HepG2 (cell line): Measurements from ENCODE around the gene SDHAF1. TPM values are rescaled to one million over a fixed set of nuclear protein-coding genes. Genes with fewer than 3 reads are reported as not detected.

Source experiments
- CHD4 ChIP-seq: fragments of 200-600 bp; sonication (generic); IDR thresholded peaks from 2 replicates; pipeline ENCODE4 v1.7.0; 2017; ENCODE audit warnings: mild to moderate bottlenecking, low read length, borderline replicate concordance
- HNF4A ChIP-seq: sonication (generic); formaldehyde crosslinking; IDR thresholded peaks from 2 replicates; pipeline ENCODE4 v1.4.0; 2020; ENCODE audit warnings: missing genetic modification reagents
- JDP2 ChIP-seq: sonication (generic); formaldehyde crosslinking; IDR thresholded peaks from 2 replicates; pipeline ENCODE4 v1.8.1; 2022; ENCODE audit warnings: missing genetic modification reagents, borderline replicate concordance
- KDM6A ChIP-seq: IDR thresholded peaks from 2 replicates; pipeline ENCODE4 v1.6.1; 2016; ENCODE audit warnings: low read depth
- KLF12 ChIP-seq: sonication (generic); formaldehyde crosslinking; IDR thresholded peaks from 2 replicates; pipeline ENCODE4 v1.4.0; 2020; ENCODE audit warnings: missing genetic modification reagents, borderline replicate concordance
- NR3C1 ChIP-seq: sonication (generic); formaldehyde crosslinking; IDR thresholded peaks from 2 replicates; pipeline ENCODE4 v1.4.0; 2020; ENCODE audit warnings: missing genetic modification reagents
- PRMT3 ChIP-seq: sonication (generic); formaldehyde crosslinking; IDR thresholded peaks from 2 replicates; pipeline ENCODE4 v1.8.1; 2022; ENCODE audit warnings: low read depth, mild to moderate bottlenecking, moderate library complexity, missing genetic modification reagents, borderline replicate concordance
- RFXAP ChIP-seq: sonication (generic); formaldehyde crosslinking; IDR thresholded peaks from 2 replicates; pipeline ENCODE4 v1.4.0; 2020; ENCODE audit warnings: missing genetic modification reagents, borderline replicate concordance
- SP2 ChIP-seq: sonication (generic); formaldehyde crosslinking; IDR thresholded peaks from 2 replicates; pipeline ENCODE4 v1.5.1; 2020; ENCODE audit warnings: mild to moderate bottlenecking, missing genetic modification reagents
- SRSF4 ChIP-seq: fragments of 200-400 bp; formaldehyde crosslinking; IDR thresholded peaks from one replicate; pipeline ENCODE4 v1.6.1; 2018; ENCODE audit warnings: mild to moderate bottlenecking, low read depth, low read length, moderate library complexity; ENCODE audit not compliant: poor library complexity, severe bottlenecking
- ZFP36L1 ChIP-seq: sonication (generic); formaldehyde crosslinking; IDR thresholded peaks from 2 replicates; pipeline ENCODE4 v1.8.0; 2022; ENCODE audit warnings: mild to moderate bottlenecking, missing genetic modification reagents, moderate library complexity
- ZNF264 ChIP-seq: sonication (generic); formaldehyde crosslinking; IDR thresholded peaks from 2 replicates; pipeline ENCODE4 v1.4.0; 2020; ENCODE audit warnings: missing genetic modification reagents
- ZNF343 ChIP-seq: sonication (generic); formaldehyde crosslinking; IDR thresholded peaks from 2 replicates; pipeline ENCODE4 v1.4.0; 2020; ENCODE audit warnings: mild to moderate bottlenecking, missing genetic modification reagents
- ZNF543 ChIP-seq: sonication (generic); formaldehyde crosslinking; IDR thresholded peaks from 2 replicates; pipeline ENCODE4 v1.4.0; 2020; ENCODE audit warnings: mild to moderate bottlenecking, missing genetic modification reagents
- ZSCAN31 ChIP-seq: sonication (generic); formaldehyde crosslinking; IDR thresholded peaks from 2 replicates; pipeline ENCODE4 v1.5.0; 2020; ENCODE audit warnings: low read depth, mild to moderate bottlenecking, missing genetic modification reagents
- polyA plus RNA-seq, 8 experiments: library from polyadenylated mRNA; depleted of rRNA in 3 of 8; stranded (reverse) in 7 of 8; unstranded in 1 of 8; fragments of >200 nt; fragmentation: Illumina TruSeq in 4 of 8; extraction: Trizol in 4 of 8; gene quantifications; 2 replicates each; pipeline versions ENCODE4 v1.2.1 to v1.2.3, GENCODE V29; 2011 to 2016; ENCODE audit warnings: low read depth in 4 of 8, missing spikeins in 1 of 8, mixed read lengths in 1 of 8; ENCODE audit not compliant: insufficient read depth in 1 of 8
- total RNA-seq, 5 experiments: library from RNA; depleted of rRNA; stranded (reverse); fragments of >200 nt; fragmentation: Illumina TruSeq; extraction: Trizol; gene quantifications; 2 replicates each; pipeline ENCODE4 v1.2.3, GENCODE V29; 2016; ENCODE audit warnings: low read depth in 1 of 5
- TF ChIP-seq, protein P1 (sequence below): IDR thresholded peaks from 2 replicates; pipeline ENCODE4 v1.6.1; 2016; ENCODE audit warnings: missing biosample characterization, missing genetic modification reagents, low read depth
- TF ChIP-seq, protein P2 (sequence below): sonication (generic); formaldehyde crosslinking; IDR thresholded peaks from 2 replicates; pipeline ENCODE4 v1.4.0; 2020; ENCODE audit warnings: low read depth, missing genetic modification reagents
- TF ChIP-seq, protein P3 (sequence below): sonication (generic); formaldehyde crosslinking; conservative IDR thresholded peaks from 2 replicates; pipeline ENCODE4 v1.8.0; 2022; ENCODE audit warnings: mild to moderate bottlenecking, moderate library complexity, missing genetic modification reagents
- TF ChIP-seq, protein P4 (sequence below): sonication (generic); formaldehyde crosslinking; IDR thresholded peaks from 2 replicates; pipeline ENCODE4 v1.4.0; 2020; ENCODE audit warnings: mild to moderate bottlenecking, missing genetic modification reagents
- TF ChIP-seq, protein P5 (sequence below), 2 experiments: fragments of 450-650 bp in 1 of 2; sonication (generic) in 1 of 2; formaldehyde crosslinking; IDR thresholded peaks; 2 replicates each; pipeline versions ENCODE4 v1.5.0 to v1.8.0; 2020 to 2022; ENCODE audit warnings: mild to moderate bottlenecking in 1 of 2, missing genetic modification reagents in 1 of 2

SDHAF1 gene
- total and polyA plus RNA-seq, 2 of the 13 experiments (the other 11 are each of a cell fraction or from before 2014, with no cell fraction given): 17.8 to 22.8 TPM

DNA sequence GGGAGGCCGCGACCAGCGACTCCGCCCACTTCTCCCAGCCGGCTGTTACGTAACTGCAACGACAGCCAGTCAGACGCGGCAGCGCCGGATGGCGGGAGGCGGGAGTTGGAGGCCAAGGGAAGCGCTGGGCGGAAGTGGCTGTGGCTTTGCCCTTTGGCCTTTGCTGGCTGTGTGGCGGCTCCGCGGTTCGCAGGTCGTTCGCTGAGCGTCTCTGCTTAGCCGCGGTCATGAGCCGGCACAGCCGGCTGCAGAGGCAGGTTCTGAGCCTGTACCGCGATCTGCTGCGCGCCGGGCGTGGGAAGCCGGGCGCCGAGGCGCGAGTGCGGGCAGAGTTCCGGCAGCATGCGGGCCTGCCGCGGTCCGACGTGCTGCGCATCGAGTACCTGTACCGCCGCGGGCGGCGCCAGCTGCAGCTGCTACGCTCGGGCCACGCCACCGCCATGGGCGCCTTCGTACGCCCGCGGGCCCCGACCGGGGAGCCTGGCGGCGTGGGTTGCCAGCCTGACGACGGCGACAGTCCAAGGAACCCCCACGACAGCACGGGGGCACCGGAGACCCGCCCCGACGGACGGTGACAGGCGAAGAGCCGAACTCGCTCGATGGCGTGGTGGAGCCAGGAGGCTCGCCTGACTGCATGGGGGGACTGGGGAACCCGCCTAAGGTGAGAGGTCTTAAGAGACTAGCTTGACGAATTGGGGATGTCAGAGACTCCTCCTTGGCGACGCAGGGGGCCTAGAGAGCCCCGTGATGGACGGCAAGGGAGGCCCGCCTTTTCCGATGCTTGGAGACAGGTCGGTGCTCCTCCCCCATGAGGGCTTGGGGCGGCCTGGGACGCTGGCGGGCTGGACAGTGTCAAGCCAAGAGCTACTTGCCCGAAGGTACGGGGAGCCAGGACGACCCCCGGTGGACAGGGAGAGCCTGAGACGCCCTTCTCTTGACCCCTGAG is at the start of gene SDHAF1 (continued):
- TF ChIP-seq, protein P1, sequence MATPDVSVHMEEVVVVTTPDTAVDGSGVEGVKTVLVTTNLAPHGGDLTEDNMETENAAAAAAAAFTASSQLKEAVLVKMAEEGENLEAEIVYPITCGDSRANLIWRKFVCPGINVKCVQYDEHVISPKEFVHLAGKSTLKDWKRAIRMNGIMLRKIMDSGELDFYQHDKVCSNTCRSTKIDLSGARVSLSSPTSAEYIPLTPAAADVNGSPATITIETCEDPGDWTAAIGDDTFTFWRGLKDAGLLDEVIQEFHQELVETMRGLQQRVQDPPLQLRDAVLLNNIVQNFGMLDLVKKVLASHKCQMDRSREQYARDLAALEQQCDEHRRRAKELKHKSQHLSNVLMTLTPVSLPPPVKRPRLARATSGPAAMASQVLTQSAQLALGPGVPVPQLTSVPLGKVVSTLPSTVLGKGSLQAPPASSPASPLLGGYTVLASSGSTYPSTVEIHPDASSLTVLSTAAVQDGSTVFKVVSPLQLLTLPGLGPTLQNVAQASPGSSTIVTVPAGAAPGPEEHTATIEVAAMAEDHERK (CRISPR knock-in tag): peak; percentile 46; the same call in 1 of the 2 replicates
- no peak for TF ChIP-seq ZNF343 (CRISPR knock-in tag)
- TF ChIP-seq KDM6A (CRISPR knock-in tag): no peak
- TF ChIP-seq ZSCAN31: peak; percentile 88
- TF ChIP-seq CHD4: no peak
- no peak for TF ChIP-seq JDP2 (CRISPR knock-in tag)
- TF ChIP-seq PRMT3 (CRISPR knock-in tag): peak; percentile 90; the same call in 1 of the 2 replicates
- TF ChIP-seq, protein P2, sequence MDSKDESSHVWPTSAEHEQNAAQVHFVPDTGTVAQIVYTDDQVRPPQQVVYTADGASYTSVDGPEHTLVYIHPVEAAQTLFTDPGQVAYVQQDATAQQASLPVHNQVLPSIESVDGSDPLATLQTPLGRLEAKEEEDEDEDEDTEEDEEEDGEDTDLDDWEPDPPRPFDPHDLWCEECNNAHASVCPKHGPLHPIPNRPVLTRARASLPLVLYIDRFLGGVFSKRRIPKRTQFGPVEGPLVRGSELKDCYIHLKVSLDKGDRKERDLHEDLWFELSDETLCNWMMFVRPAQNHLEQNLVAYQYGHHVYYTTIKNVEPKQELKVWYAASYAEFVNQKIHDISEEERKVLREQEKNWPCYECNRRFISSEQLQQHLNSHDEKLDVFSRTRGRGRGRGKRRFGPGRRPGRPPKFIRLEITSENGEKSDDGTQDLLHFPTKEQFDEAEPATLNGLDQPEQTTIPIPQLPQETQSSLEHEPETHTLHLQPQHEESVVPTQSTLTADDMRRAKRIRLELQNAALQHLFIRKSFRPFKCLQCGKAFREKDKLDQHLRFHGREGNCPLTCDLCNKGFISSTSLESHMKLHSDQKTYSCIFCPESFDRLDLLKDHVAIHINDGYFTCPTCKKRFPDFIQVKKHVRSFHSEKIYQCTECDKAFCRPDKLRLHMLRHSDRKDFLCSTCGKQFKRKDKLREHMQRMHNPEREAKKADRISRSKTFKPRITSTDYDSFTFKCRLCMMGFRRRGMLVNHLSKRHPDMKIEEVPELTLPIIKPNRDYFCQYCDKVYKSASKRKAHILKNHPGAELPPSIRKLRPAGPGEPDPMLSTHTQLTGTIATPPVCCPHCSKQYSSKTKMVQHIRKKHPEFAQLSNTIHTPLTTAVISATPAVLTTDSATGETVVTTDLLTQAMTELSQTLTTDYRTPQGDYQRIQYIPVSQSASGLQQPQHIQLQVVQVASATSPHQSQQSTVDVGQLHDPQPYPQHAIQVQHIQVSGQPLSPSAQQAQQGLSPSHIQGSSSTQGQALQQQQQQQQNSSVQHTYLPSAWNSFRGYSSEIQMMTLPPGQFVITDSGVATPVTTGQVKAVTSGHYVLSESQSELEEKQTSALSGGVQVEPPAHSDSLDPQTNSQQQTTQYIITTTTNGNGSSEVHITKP (CRISPR knock-in tag): no peak
- peak; percentile 88 for TF ChIP-seq SP2 (CRISPR knock-in tag)
- TF ChIP-seq, protein P3, sequence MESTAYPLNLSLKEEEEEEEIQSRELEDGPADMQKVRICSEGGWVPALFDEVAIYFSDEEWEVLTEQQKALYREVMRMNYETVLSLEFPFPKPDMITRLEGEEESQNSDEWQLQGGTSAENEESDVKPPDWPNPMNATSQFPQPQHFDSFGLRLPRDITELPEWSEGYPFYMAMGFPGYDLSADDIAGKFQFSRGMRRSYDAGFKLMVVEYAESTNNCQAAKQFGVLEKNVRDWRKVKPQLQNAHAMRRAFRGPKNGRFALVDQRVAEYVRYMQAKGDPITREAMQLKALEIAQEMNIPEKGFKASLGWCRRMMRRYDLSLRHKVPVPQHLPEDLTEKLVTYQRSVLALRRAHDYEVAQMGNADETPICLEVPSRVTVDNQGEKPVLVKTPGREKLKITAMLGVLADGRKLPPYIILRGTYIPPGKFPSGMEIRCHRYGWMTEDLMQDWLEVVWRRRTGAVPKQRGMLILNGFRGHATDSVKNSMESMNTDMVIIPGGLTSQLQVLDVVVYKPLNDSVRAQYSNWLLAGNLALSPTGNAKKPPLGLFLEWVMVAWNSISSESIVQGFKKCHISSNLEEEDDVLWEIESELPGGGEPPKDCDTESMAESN (CRISPR knock-in tag): peak; percentile 71
- no peak for TF ChIP-seq ZNF264
- 0 out of 2 replicates have a peak, but pooled peaks have one; percentile 79 for TF ChIP-seq ZFP36L1 (CRISPR knock-in tag)
- TF ChIP-seq, protein P4, sequence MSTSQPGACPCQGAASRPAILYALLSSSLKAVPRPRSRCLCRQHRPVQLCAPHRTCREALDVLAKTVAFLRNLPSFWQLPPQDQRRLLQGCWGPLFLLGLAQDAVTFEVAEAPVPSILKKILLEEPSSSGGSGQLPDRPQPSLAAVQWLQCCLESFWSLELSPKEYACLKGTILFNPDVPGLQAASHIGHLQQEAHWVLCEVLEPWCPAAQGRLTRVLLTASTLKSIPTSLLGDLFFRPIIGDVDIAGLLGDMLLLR (CRISPR knock-in tag): no peak; the same call in 1 of the 2 replicates
- TF ChIP-seq HNF4A: peak; percentile 75
- no peak for TF ChIP-seq SRSF4
- TF ChIP-seq NR3C1: no peak
- TF ChIP-seq, protein P5, sequence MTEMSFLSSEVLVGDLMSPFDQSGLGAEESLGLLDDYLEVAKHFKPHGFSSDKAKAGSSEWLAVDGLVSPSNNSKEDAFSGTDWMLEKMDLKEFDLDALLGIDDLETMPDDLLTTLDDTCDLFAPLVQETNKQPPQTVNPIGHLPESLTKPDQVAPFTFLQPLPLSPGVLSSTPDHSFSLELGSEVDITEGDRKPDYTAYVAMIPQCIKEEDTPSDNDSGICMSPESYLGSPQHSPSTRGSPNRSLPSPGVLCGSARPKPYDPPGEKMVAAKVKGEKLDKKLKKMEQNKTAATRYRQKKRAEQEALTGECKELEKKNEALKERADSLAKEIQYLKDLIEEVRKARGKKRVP (CRISPR knock-in tag; IDR thresholded peaks at IDR 0.05): peak in 1 of 2 experiments; percentile 65; a peak in 2 of 4 replicates
- no peak; the same call in 1 of the 2 replicates for TF ChIP-seq ZNF543 (CRISPR knock-in tag)
- no peak for TF ChIP-seq KLF12
- no peak for TF ChIP-seq RFXAP
